GM21367 (cell line): Measurements from ENCODE around the gene RTL5.

Experiments used
- ATAC-seq: cut with Tn5 transposase; IDR thresholded peaks from one replicate; pipeline ENCODE4 v1.9.1; 2021; ENCODE audit not compliant: unreplicated experiment

RTL5 gene

DNA sequence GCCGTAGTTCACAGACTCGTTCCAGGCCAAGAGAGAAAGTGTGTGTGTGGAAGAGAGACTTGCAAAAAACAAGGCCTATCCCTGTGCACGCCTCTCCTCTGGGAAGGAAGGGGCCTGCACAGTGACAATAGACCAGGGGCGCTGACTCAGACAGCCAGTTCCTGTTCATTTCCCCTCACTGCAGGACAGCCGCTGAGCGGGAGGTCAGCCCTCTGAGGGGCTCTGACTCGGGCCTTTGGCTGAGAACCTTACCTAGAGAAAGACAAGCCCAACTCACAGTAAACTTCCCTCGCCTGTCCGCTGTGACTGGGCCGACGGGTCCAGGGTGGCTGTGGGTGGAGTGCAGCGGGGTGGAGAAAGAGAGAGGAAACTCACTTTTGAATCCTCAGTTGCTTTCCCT is 52.1 kb downstream of the RTL5 start:
- ATAC-seq: no peak

DNA sequence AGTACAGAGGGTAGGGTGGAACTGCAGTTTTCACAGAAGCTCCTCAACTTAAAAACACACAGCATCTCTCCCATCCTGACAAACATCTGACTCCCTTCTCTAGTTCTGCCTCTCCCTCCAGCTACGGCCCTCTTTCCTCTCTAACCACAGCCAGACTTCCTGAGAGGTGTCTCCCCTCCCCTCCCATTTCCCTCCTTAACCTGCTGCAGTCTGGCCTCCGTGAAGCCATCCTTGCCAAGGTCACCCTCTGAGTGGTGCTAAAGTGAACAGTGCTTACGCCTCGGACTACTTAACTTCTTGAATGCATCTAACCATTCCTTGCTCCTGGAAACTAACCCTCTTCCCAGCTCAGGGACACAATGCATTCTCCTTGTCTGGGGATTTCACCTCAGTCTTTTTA is 53.3 kb downstream of the RTL5 start:
- no peak for ATAC-seq
